GM23338 (cell line): ENCODE data around the gene ELF5. TPM values are rescaled to one million over a fixed set of nuclear protein-coding genes. Genes with fewer than 3 reads are reported as not detected.

Experiments
- ATAC-seq: fragments of 200-7000 bp; cut with Tn5 transposase; 3 replicates; pipeline ENCODE4 v1.9.1; 2020
- DNase-seq: peaks from one replicate; pipeline ENCODE4 v3.0.0-alpha.2; 2015; ENCODE audit warnings: low spot score
- H2AFZ ChIP-seq: fragments of 200-600 bp; sonication (generic); 2 replicates; pipeline ENCODE4 v1.8.0; 2016; ENCODE audit warnings: antibody characterized with exemption, mild to moderate bottlenecking, moderate library complexity
- H3F3A ChIP-seq: fragments of 200-600 bp; sonication (generic); replicated peaks from 2 replicates; pipeline ENCODE4 v1.8.0; 2017; ENCODE audit warnings: antibody characterized with exemption, mixed run types, low read depth
- H3K27ac ChIP-seq: fragments of 200-600 bp; sonication (generic); 2 replicates; pipeline ENCODE4 v1.6.1; 2016; ENCODE audit warnings: low read depth
- H3K27me3 ChIP-seq: fragments of 200-600 bp; sonication (generic); 2 replicates; pipeline ENCODE4 v1.8.0; 2016; ENCODE audit warnings: mild to moderate bottlenecking, mixed run types, moderate library complexity; ENCODE audit not compliant: insufficient read depth
- H3K36me3 ChIP-seq: fragments of 200-600 bp; sonication (generic); 2 replicates; pipeline ENCODE4 v1.8.0; 2016; ENCODE audit warnings: mild to moderate bottlenecking; ENCODE audit not compliant: insufficient read depth
- H3K4me1 ChIP-seq: fragments of 200-600 bp; sonication (generic); 2 replicates; pipeline ENCODE4 v1.8.0; 2016; ENCODE audit warnings: mild to moderate bottlenecking, moderate library complexity; ENCODE audit not compliant: insufficient read depth
- H3K4me2 ChIP-seq: fragments of 200-600 bp; sonication (generic); 2 replicates; pipeline ENCODE4 v1.7.1; 2017; ENCODE audit warnings: mixed run types
- H3K4me3 ChIP-seq: fragments of 200-600 bp; sonication (generic); 2 replicates; pipeline ENCODE4 v1.6.1; 2016; ENCODE audit warnings: mixed run types
- H3K79me2 ChIP-seq: fragments of 200-600 bp; sonication (generic); replicated peaks from 2 replicates; pipeline ENCODE4 v1.8.0; 2017; ENCODE audit warnings: mild to moderate bottlenecking; ENCODE audit not compliant: insufficient read depth
- H3K9me2 ChIP-seq: fragments of 200-600 bp; sonication (generic); 2 replicates; pipeline ENCODE4 v1.8.0; 2017; ENCODE audit not compliant: insufficient read depth
- H4K20me1 ChIP-seq: fragments of 200-600 bp; sonication (generic); replicated peaks from 2 replicates; pipeline ENCODE4 v1.8.0; 2017; ENCODE audit warnings: mild to moderate bottlenecking; ENCODE audit not compliant: insufficient read depth
- H3K27ac Mint-ChIP-seq: 2 replicates; pipeline ENCODE4 v1.8.0; 2020; ENCODE audit warnings: inconsistent platforms, mild to moderate bottlenecking, moderate library complexity, mixed read lengths
- H3K27me3 Mint-ChIP-seq: 3 replicates; pipeline ENCODE4 v1.8.0; 2022; ENCODE audit warnings: low read depth, mild to moderate bottlenecking, moderate library complexity, mixed read lengths, inconsistent platforms; ENCODE audit not compliant: insufficient read depth, poor library complexity
- H3K36me3 Mint-ChIP-seq: 3 replicates; pipeline ENCODE4 v1.8.0; 2021; ENCODE audit warnings: low read depth, mild to moderate bottlenecking, inconsistent platforms, moderate library complexity, mixed read lengths
- H3K4me1 Mint-ChIP-seq: 3 replicates; pipeline ENCODE4 v1.8.0; 2020; ENCODE audit warnings: mild to moderate bottlenecking, inconsistent platforms, mixed read lengths
- H3K4me3 Mint-ChIP-seq: 3 replicates; pipeline ENCODE4 v1.8.0; 2021; ENCODE audit warnings: moderate library complexity, mild to moderate bottlenecking, inconsistent platforms, mixed read lengths
- H3K9me3 Mint-ChIP-seq: 3 replicates; pipeline ENCODE4 v1.8.0; 2020; ENCODE audit warnings: moderate library complexity, mild to moderate bottlenecking, inconsistent platforms, mixed read lengths
- CREB1 ChIP-seq: fragments of 250-450 bp; sonication (Bioruptor Pico); IDR thresholded peaks from 2 replicates; pipeline ENCODE4 v1.5.0; 2020; ENCODE audit warnings: low read depth, mild to moderate bottlenecking, moderate library complexity
- CTCF ChIP-seq, 2 experiments: fragments of 200-600 bp in 1 of 2; sonication (generic) in 1 of 2; conservative IDR thresholded peaks; 2 replicates each; pipeline versions ENCODE4 v1.5.1 to v1.6.1; 2016 to 2017; ENCODE audit warnings: antibody characterized with exemption in 2 of 2, low read depth in 2 of 2, mild to moderate bottlenecking in 2 of 2, moderate library complexity in 1 of 2
- ETS1 ChIP-seq: IDR thresholded peaks from 2 replicates; pipeline ENCODE4 v1.6.1; 2016; ENCODE audit warnings: antibody characterized with exemption
- EZH2 ChIP-seq: fragments of 200-600 bp; sonication (generic); IDR thresholded peaks from one replicate; pipeline ENCODE4 v1.8.0; 2017; ENCODE audit warnings: antibody characterized with exemption, mild to moderate bottlenecking, low read depth; ENCODE audit not compliant: unreplicated experiment
- JUNB ChIP-seq: IDR thresholded peaks from one replicate; pipeline ENCODE4 v1.6.1; 2016; ENCODE audit warnings: antibody characterized with exemption; ENCODE audit not compliant: unreplicated experiment
- POLR2AphosphoS5 ChIP-seq: IDR thresholded peaks from 2 replicates; pipeline ENCODE4 v1.6.1; 2016; ENCODE audit warnings: antibody characterized with exemption, low read depth
- STAT1 ChIP-seq: IDR thresholded peaks from one replicate; pipeline ENCODE4 v1.6.1; 2016; ENCODE audit warnings: antibody characterized with exemption; ENCODE audit not compliant: unreplicated experiment
- ZNF114 ChIP-seq: fragments of 250-450 bp; sonication (Bioruptor Pico); IDR thresholded peaks from 2 replicates; pipeline ENCODE4 v1.5.0; 2020; ENCODE audit warnings: mild to moderate bottlenecking, moderate library complexity
- ZNF462 ChIP-seq: fragments of 250-450 bp; sonication (Bioruptor Pico); IDR thresholded peaks from 2 replicates; pipeline ENCODE4 v1.5.0; 2020; ENCODE audit warnings: mild to moderate bottlenecking, moderate library complexity
- polyA plus RNA-seq: library from polyadenylated mRNA; unstranded; fragments of >200 nt; fragmentation: Nextera tagmentation; extraction: Ambion mirVana; gene quantifications from 2 replicates; pipeline ENCODE4 v1.2.1, GENCODE V29; 2016
- total RNA-seq: library from RNA; depleted of rRNA; stranded (reverse); fragments of >200 nt; shearing (Covaris generic); gene quantifications from 2 replicates; pipeline ENCODE4 v1.2.3, GENCODE V29; 2014

Gene ELF5
- total and polyA plus RNA-seq, 2 experiments from 2014 or later = not detected

- no peaks in the 10 kb centered on the region for H3K27me3 ChIP-seq
- H3K4me3 Mint-ChIP-seq = no peak overlapping the region
Observed at GRCh38 chr11:34536056-34536455, 22.5 kb upstream of the ELF5 start.

GRCh38 chr11:34534826-34535225 is 21.2 kb upstream of the ELF5 start:
- no peak overlapping the region for H3K4me3 ChIP-seq
- ATAC-seq = no peak
- H3K9me3 Mint-ChIP-seq = peaks cover 4% of the 10 kb centered on the region

More at GRCh38 chr11:34536056-34536455, 22.5 kb upstream of the ELF5 start:
- Mint-ChIP-seq H3K9me3 (peaks cover 4% of the 10 kb centered on the region), H3K27me3 (peaks cover 3% of the 10 kb centered on the region), H3K4me1 (no peaks in the 10 kb centered on the region), H3K36me3 (no peaks in the 10 kb centered on the region), H3K27ac (no peak overlapping the region)
- Histone ChIP-seq H3K4me2 (no peak overlapping the region), H3K79me2 (no peaks in the 10 kb centered on the region), H3K36me3 (no peaks in the 10 kb centered on the region), H3F3A (no peaks in the 10 kb centered on the region), H3K4me1 (no peaks in the 10 kb centered on the region), H2AFZ (no peak overlapping the region), H3K27ac (no peak overlapping the region), H4K20me1 (no peaks in the 10 kb centered on the region), H3K4me3 (no peak overlapping the region), H3K9me2 (peaks cover 9% of the 10 kb centered on the region; the same call in 1 of the 2 replicates)
- DNase-seq = no peak
- ATAC-seq = no peak
- TF ChIP-seq ZNF114 (CRISPR knock-in tag) (no peak), POLR2AphosphoS5 (no peak), STAT1 (no peak), CREB1 (no peak), JUNB (no peak), ETS1 (no peak)

More at GRCh38 chr11:34534826-34535225, 21.2 kb upstream of the ELF5 start:
- TF ChIP-seq EZH2 = no peak
- no peak for TF ChIP-seq CTCF (conservative IDR thresholded peaks at IDR 0.05; ENCODE audit: low read depth in 2 of 2)
- no peak for TF ChIP-seq ZNF462 (CRISPR knock-in tag)
- no peak for TF ChIP-seq CREB1
- TF ChIP-seq POLR2AphosphoS5 = no peak
- H3K27ac Mint-ChIP-seq = no peak overlapping the region
- Histone ChIP-seq H3K4me1 (no peaks in the 10 kb centered on the region), H3K27ac (no peak overlapping the region), H3K27me3 (no peaks in the 10 kb centered on the region), H3F3A (no peaks in the 10 kb centered on the region), H3K9me2 (peaks cover 9% of the 10 kb centered on the region; the same call in 1 of the 2 replicates), H4K20me1 (no peaks in the 10 kb centered on the region), H3K4me2 (no peak overlapping the region), H3K79me2 (no peaks in the 10 kb centered on the region), H2AFZ (no peak overlapping the region), H3K36me3 (no peaks in the 10 kb centered on the region)
- H3K4me1 Mint-ChIP-seq = no peaks in the 10 kb centered on the region
- no peaks in the 10 kb centered on the region for H3K36me3 Mint-ChIP-seq
- no peak for DNase-seq
- no peak overlapping the region for H3K4me3 Mint-ChIP-seq
- H3K27me3 Mint-ChIP-seq = peaks cover 3% of the 10 kb centered on the region
